NK-92 (cell line): ENCODE data around the gene ATP6V1F.

Experiments used
- DNase-seq: peaks from one replicate; lab custom pipeline; 2025; ENCODE audit not compliant: unreplicated experiment; lab: John Stamatoyannopoulos, UW

ATP6V1F gene

GRCh38 chr7:128882134-128882533 is 19.5 kb downstream of the ATP6V1F start:
- no peak for DNase-seq

- peak; percentile 8 for DNase-seq
These were observed 21.2 kb downstream of the ATP6V1F start for GRCh38 chr7:128883622-128884448.

- no peak for DNase-seq
These were observed 22.1 kb downstream of the ATP6V1F start for GRCh38 chr7:128884561-128885369.

- DNase-seq, result no peak
These were observed 22.9 kb downstream of the ATP6V1F start for GRCh38 chr7:128885370-128886187.

GRCh38 chr7:128886391-128887168 is 23.9 kb downstream of the ATP6V1F start:
- DNase-seq, result no peak

- no peak for DNase-seq
These were observed 24.7 kb downstream of the ATP6V1F start for GRCh38 chr7:128887169-128888038.

- DNase-seq, result no peak
These were observed 25.5 kb downstream of the ATP6V1F start for GRCh38 chr7:128888039-128888755.

- no peak for DNase-seq
These were observed 26.1 kb downstream of the ATP6V1F start for GRCh38 chr7:128888756-128889095.

- DNase-seq, result no peak
These were observed 26.5 kb downstream of the ATP6V1F start for GRCh38 chr7:128889121-128889520.

GRCh38 chr7:128890306-128891109 is 27.9 kb downstream of the ATP6V1F start:
- no peak for DNase-seq

- no peak for DNase-seq
These were observed 28.7 kb downstream of the ATP6V1F start for GRCh38 chr7:128891110-128891941.

GRCh38 chr7:128891942-128892269 is 29.2 kb downstream of the ATP6V1F start:
- DNase-seq, result no peak

- DNase-seq, result no peak
These were observed 30.0 kb downstream of the ATP6V1F start for GRCh38 chr7:128892521-128893250.

GRCh38 chr7:128893251-128894100 is 30.8 kb downstream of the ATP6V1F start:
- no peak for DNase-seq

- DNase-seq, result no peak
These were observed 31.4 kb downstream of the ATP6V1F start for GRCh38 chr7:128894101-128894440.

GRCh38 chr7:128895320-128895719 is 32.7 kb downstream of the ATP6V1F start:
- DNase-seq, result no peak
